A549 treated with AZD2906 at 1 μM for 4 hours (cell line): ENCODE measurements around the gene COL16A1. TPM values are rescaled to one million over a fixed set of nuclear protein-coding genes. Genes with fewer than 3 reads are reported as not detected.

Source experiments
- total RNA-seq: library from RNA; stranded (reverse); fragments of 200-300 nt; extraction: Qiagen RNA extraction; gene quantifications from 5 replicates; pipeline ENCODE4 v1.2.3, GENCODE V29; 2022

COL16A1 gene
- 2.8 to 4.5 TPM (median 4.1 TPM) in 5 replicates for total RNA-seq

DNA sequence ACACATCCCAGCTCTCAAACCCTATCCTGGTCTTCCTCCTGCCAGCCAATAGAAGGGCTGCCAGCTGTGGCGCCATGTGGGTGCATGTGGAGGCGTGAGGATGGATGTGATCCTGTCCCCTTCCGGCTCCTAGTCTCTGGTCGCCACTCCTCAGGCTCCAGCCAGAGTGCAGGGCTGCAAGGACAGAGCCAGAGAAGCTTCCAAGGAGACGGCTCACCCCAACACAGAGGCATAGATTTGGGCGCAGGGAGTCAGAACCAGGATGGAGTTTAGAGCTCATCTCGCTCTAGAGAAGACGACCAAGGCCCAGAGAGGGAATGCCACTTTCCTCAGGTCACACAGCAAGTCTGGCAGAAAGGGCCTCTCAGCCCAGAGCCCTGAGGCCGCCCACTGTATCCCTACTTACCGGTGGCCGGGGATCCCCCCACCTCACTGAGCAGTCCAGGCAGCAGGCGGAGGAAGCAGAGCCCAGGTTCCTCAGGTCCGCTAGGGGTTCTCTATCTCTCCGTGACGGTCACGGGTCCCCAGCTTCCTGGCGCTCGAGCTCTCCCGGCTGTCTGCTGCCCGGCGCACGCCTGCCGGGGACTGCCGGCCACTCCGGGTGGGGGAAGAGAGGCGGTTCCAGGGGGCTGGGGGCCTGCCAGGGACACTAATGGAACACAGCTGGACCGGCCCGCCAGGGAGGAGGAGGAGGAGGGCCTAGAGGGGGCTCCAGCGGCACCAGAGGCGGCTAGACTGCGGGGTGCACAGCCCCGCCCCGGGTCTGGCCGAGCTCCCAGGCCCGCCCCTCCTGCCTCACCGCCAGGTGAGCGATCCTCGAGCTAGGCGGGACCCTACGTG lies at the start of gene COL16A1:
TSS of gene COL16A1 (minus strand) at position 587 of the 840 bp plus-strand sequence. CDS start 1,824 bp downstream, outside the sequence.

DNA sequence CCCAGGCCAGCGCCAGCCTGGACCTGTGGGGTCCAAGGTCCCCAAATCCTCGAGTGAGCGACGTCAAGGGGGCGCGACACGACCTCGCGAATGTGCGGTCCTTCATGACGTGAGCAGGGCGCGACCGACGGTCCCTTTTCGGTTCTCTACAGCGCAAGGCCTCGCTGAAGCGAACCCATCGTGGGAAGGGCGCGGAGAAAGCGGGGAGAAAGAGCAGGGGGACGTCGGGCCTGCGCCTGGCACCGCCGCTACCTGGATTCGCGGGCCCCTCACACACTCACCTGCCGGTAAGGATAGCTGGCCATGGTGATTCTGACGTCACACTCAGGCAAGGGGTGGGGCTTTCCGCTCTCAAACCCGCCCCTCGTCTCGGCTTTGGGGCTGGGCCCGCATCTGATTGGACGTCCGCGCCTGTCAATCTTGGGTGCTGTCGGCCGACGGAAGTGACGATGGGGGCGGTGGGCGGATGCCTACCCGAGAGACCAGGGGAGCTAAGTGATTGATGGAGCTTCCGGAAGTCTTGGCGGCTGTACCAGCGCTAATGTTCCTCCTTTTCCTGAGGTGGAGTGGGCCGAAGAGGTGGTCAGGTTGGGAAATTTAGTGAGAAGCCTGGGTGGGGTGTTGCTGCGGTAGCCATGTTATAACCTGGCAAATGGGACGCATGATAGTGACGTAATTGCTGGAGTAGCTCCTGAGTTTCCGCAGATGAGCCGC lies 59.1 kb downstream of the COL16A1 start, which contains the start of gene PEF1:
TSS of gene PEF1 (minus strand) at position 317 of the 714 bp plus-strand sequence. CDS start at position 305, 12 bp downstream.

DNA sequence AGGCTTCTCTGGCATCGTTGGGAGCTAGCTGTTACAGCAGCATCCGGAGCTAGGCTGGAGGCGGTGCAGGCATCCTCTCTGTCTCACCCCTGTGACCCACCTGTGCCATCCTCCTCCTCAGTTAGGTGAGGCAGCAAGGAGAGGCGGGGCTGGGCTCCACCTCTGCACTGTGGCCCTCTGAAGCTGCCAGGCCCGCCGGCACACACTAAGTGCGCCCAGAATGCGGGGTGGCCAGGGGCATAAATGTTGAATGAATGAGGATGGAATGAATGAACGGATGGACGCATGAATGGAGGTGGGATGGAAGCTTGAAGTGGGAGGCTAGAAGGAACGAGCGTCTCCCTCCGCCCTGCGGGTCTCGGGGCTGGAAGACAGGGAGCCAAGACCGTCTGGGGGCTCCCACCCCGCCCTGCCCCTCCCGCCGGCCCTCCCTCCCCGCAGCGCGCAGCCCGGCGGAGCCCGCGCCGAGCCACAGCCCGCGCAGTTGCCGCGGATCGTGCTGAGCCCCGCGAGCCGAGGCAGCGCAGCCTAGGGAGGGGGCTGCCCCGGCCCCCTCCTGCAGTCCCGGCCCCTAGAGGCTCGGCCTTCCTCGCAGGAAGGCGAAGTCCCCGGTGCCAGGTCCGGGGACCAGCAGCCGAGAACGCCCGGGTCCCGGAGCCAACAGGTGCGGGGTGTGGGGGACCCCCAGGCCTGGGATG lies 86.5 kb downstream of the COL16A1 start, which contains the start of gene HCRTR1:
TSS of gene HCRTR1 (plus strand) at position 472 of the 698 bp plus-strand sequence. CDS start 1,504 bp downstream, outside the sequence.

Other genes starting within 250 kb of the COL16A1 start
- 0.31 to 0.72 TPM (median 0.55 TPM) in 5 replicates for gene TINAGL1, start 127.5 kb downstream of the COL16A1 start, total RNA-seq
- 0.09 TPM in 1 of 5 replicates, not detected in the others for gene HCRTR1, start 86.3 kb downstream of the COL16A1 start, total RNA-seq
- 43.2 to 46.6 TPM (median 45.3 TPM) in 5 replicates for gene PEF1, start 59.1 kb downstream of the COL16A1 start, total RNA-seq
- 4.0 to 5.1 TPM (median 4.6 TPM) in 5 replicates for gene ADGRB2, start 60.3 kb upstream of the COL16A1 start, total RNA-seq
- 3.3 to 4.8 TPM (median 3.9 TPM) in 5 replicates for gene SPOCD1, start 112.0 kb upstream of the COL16A1 start, total RNA-seq
- 148 to 167 TPM (median 158 TPM) in 5 replicates for gene PTP4A2, start 234.4 kb upstream of the COL16A1 start, total RNA-seq